Sigmoid colon (tissue), 7 donors: ENCODE measurements around the gene CRLF2. TPM values are rescaled to one million over a fixed set of nuclear protein-coding genes. Genes with fewer than 3 reads are reported as not detected.
A peak's percentile ranks its signal among the peaks of the same experiment; 100 is the strongest.

ENCODE experiments used
- DNase-seq: peaks from one replicate; pipeline ENCODE4 v3.0.0-alpha.2; 2019
- H3K27ac ChIP-seq, 4 donors: fragments of 200-600 bp; sonication (generic); one replicate each; pipeline ENCODE4 v1.5.1; 2016 to 2019; ENCODE audit warnings: mild to moderate bottlenecking in 1 of 4
- H3K27me3 ChIP-seq, 3 donors: fragments of 200-600 bp; sonication (generic); one replicate each; pipeline ENCODE4 v1.5.1; 2019; ENCODE audit warnings: mild to moderate bottlenecking in 1 of 3
- H3K36me3 ChIP-seq, 4 donors: fragments of 200-600 bp; sonication (generic); one replicate each; pipeline ENCODE4 v1.5.1; 2016 to 2019
- H3K4me1 ChIP-seq, 4 donors: fragments of 200-600 bp; sonication (generic); one replicate each; pipeline ENCODE4 v1.5.1; 2017 to 2019
- H3K4me3 ChIP-seq, 4 donors: fragments of 200-600 bp; sonication (generic); one replicate each; pipeline ENCODE4 v1.5.1; 2017 to 2019; ENCODE audit warnings: mild to moderate bottlenecking in 2 of 4, moderate library complexity in 1 of 4
- H3K9me3 ChIP-seq, 4 donors: fragments of 200-600 bp in 3 of 4; sonication (generic) in 3 of 4; one replicate each; pipeline versions ENCODE4 v1.5.1 to v1.6.1; 2013 to 2019
- EP300 ChIP-seq, 4 donors: sonication (generic); formaldehyde crosslinking; IDR thresholded peaks; one replicate each; pipeline ENCODE4 v1.6.1; 2017; ENCODE audit warnings: antibody characterized with exemption in 4 of 4
- POLR2A ChIP-seq, 2 donors: fragments of 450-650 bp; IDR thresholded peaks; one replicate each; pipeline ENCODE4 v1.6.1; 2016; ENCODE audit warnings: antibody characterized with exemption in 2 of 2, mild to moderate bottlenecking in 2 of 2, moderate library complexity in 2 of 2
- POLR2AphosphoS5 ChIP-seq, 4 donors: sonication (generic); formaldehyde crosslinking; IDR thresholded peaks; one replicate each; pipeline ENCODE4 v1.6.1; 2017; ENCODE audit warnings: antibody characterized with exemption in 4 of 4
- WGBS, 2 donors: extraction: QIAGEN DNeasy Blood & Tissue Kit; methylation state at CpG; one replicate each; pipeline ENCODE4 v1.1.7; 2013; 5-methylcytosine and 5-hydroxymethylcytosine counted together
- intact Hi-C: fragments of 100-400 bp; cut with DNase I; formaldehyde crosslinking; loops from one replicate; pipeline ENCODE4 v1.15.1; 2023
- polyA plus RNA-seq, 3 donors: library from polyadenylated mRNA; stranded (reverse); fragments of 200-250 nt; gene quantifications; one replicate each; pipeline ENCODE4 v1.2.3, GENCODE V29; 2013
- total RNA-seq, 4 donors: library from RNA; depleted of rRNA; stranded (reverse); fragments of >200 nt; gene quantifications; one replicate each; pipeline ENCODE4 v1.1.0, GENCODE V29; 2016
- TF ChIP-seq, protein P1 (sequence below), 4 experiments: fragments of 450-650 bp in 3 of 4; fragments of 200-600 bp in 1 of 4; IDR thresholded peaks; one replicate each; pipeline ENCODE4 v1.5.1; 2016 to 2019; ENCODE audit warnings: antibody characterized with exemption in 4 of 4, mild to moderate bottlenecking in 3 of 4, moderate library complexity in 2 of 4
- donor health status: healthy with polysubstance abuse.
- donor health status: Bipolar disorder and iron deficiency.
- donor health status: healthy.

The CRLF2 gene
- total and polyA plus RNA-seq, 7 donors, result 0.41 to 1.1 (median 0.74) TPM; not detected in 3

DNA sequence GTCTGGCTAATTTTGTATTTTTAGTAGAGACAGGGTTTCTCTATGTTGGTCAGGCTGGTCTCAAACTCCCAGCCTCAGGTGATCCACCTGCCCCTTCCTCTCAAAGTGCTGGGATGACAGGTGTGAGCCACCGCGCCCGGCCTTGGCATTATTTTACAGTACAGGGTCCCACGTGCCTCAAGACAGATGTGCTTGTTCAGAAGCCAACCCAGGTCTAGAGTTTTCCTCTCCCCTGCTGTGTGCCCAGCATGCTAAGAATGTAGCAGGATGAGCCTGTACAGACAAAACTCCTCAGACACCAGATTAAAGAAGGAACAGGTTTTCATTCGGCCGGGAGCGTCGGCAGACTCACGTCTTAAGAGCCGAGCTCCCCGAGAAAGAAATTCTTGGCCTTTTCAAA lies 42.2 kb downstream of the CRLF2 start:
- WGBS, 2 donors, result 77 to 84% methylated on average over 11 of the region's 11 CpGs
- peak; percentile 33 for DNase-seq

DNA sequence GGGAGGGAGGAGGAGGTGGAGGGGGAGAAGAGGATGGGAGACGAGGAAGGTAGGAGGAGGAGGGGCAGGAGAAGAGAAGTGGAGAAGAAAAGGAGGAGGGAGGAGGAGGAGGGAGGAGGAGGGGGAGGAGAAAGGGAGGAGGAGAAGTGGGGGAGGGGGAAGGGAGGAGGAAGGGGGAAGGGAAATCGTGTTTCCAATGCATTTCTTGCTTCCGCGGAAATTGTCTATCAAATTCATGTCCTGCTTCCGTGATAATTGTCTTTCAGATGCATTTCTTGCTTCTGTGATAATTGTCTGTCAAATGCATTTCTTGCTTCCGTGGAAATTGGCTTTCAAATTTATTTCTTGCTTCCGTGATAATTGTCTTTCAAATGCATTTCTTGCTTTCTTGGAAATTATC lies 43.3 kb downstream of the CRLF2 start:
- Histone ChIP-seq H3K9me3 (no peaks in the 10 kb centered on the region), H3K36me3 (no peaks in the 10 kb centered on the region), H3K4me1 (peaks cover 0 to 5% (median 0%) of the 10 kb centered on the region in 4 donors), H3K4me3 (no peak overlapping the region), H3K27ac (no peak overlapping the region), H3K27me3 (peaks cover 0 to 7% (median 5%) of the 10 kb centered on the region in 3 donors)
- intact Hi-C loops, result no loop called here
- 69% methylated on average over 7 of the region's 7 CpGs for WGBS, 2 donors
- TF ChIP-seq POLR2AphosphoS5 (IDR thresholded peaks at IDR 0.05) (no peak), POLR2A (IDR thresholded peaks at IDR 0.05) (no peak), EP300 (IDR thresholded peaks at IDR 0.05) (no peak)
- TF ChIP-seq, protein P1, sequence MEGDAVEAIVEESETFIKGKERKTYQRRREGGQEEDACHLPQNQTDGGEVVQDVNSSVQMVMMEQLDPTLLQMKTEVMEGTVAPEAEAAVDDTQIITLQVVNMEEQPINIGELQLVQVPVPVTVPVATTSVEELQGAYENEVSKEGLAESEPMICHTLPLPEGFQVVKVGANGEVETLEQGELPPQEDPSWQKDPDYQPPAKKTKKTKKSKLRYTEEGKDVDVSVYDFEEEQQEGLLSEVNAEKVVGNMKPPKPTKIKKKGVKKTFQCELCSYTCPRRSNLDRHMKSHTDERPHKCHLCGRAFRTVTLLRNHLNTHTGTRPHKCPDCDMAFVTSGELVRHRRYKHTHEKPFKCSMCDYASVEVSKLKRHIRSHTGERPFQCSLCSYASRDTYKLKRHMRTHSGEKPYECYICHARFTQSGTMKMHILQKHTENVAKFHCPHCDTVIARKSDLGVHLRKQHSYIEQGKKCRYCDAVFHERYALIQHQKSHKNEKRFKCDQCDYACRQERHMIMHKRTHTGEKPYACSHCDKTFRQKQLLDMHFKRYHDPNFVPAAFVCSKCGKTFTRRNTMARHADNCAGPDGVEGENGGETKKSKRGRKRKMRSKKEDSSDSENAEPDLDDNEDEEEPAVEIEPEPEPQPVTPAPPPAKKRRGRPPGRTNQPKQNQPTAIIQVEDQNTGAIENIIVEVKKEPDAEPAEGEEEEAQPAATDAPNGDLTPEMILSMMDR (IDR thresholded peaks at IDR 0.05), result no peak
- DNase-seq, result no peak

More for the DNA sequence above, 42.2 kb downstream of the CRLF2 start:
- Histone ChIP-seq H3K4me3 (no peak overlapping the region), H3K4me1 (peaks cover 0 to 5% (median 0%) of the 10 kb centered on the region in 4 donors), H3K36me3 (no peaks in the 10 kb centered on the region), H3K9me3 (no peaks in the 10 kb centered on the region), H3K27me3 (no peaks in the 10 kb centered on the region), H3K27ac (no peak overlapping the region)
- TF ChIP-seq POLR2AphosphoS5 (IDR thresholded peaks at IDR 0.05), result no peak
- no peak for TF ChIP-seq POLR2A (IDR thresholded peaks at IDR 0.05)
- TF ChIP-seq, protein P1 (IDR thresholded peaks at IDR 0.05), result no peak
- TF ChIP-seq EP300 (IDR thresholded peaks at IDR 0.05), result no peak
- intact Hi-C loops, result no loop called here

DNA sequence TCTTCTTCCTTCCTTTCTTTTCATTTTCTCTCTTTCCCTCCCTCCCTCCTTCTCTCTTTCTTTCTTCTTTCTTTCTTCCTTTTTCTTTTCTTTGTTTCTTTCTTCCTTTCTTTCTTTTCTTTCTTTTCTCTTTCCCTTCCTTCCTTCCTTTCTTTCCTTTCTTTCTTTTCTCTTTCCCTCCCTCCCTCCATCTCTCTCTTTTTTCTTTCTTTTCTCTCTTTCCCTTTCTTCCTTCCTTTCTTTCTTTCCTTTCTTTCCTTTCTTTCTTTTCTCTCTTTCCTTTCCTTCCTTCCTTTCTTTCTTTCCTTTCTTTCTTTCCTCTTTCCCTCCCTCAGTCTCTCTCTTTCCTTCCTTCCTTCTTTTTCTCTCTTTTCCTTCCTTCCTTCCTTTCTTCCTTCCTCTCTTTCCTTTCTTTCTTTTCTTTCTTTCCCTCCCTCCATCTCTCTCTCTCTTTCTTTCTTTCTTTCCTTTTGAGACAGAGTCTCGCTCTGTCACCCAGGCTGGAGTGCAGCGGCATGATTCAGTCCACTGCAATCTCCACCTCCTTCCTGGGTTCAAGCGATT lies 44.4 kb downstream of the CRLF2 start:
- Histone ChIP-seq H3K27me3 (peaks cover 0 to 13% (median 8%) of the 10 kb centered on the region in 3 donors), H3K4me3 (no peak overlapping the region), H3K9me3 (no peaks in the 10 kb centered on the region), H3K27ac (no peak overlapping the region), H3K4me1 (peaks cover 0 to 5% (median 0%) of the 10 kb centered on the region in 4 donors), H3K36me3 (no peaks in the 10 kb centered on the region)
- 94% methylated on average over 3 of the region's 3 CpGs for WGBS, 2 donors
- intact Hi-C loops, result no loop called here
- no peak for DNase-seq
- TF ChIP-seq POLR2AphosphoS5 (IDR thresholded peaks at IDR 0.05) (no peak), POLR2A (IDR thresholded peaks at IDR 0.05) (no peak), EP300 (IDR thresholded peaks at IDR 0.05) (no peak)
- TF ChIP-seq, protein P1 (IDR thresholded peaks at IDR 0.05), result no peak

DNA sequence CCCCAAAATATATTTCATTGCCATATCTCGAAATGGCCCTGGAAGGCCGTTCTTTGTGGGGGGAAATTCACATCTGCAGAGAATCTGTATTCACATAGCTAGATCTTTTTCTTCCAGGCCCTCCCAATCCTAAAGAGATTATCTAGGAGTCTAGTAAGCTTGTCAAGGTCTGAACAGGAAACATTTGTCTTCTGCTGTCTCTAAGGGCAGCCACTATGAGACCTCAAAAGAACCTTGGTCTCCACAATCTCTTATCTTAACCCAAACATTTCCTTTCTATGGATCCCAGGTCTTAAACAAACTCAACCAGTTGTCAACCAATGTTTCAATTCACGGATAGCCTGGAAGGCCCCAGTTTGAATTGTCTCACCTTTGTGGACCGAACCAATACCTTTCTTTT lies 45.0 kb downstream of the CRLF2 start:
- Histone ChIP-seq H3K27me3 (peaks cover 0 to 13% (median 8%) of the 10 kb centered on the region in 3 donors), H3K36me3 (no peaks in the 10 kb centered on the region), H3K4me1 (peaks cover 0 to 5% (median 0%) of the 10 kb centered on the region in 4 donors), H3K4me3 (no peak overlapping the region), H3K9me3 (no peaks in the 10 kb centered on the region), H3K27ac (no peak overlapping the region)
- intact Hi-C loops, result no loop called here
- TF ChIP-seq, protein P1 (IDR thresholded peaks at IDR 0.05), result no peak
- TF ChIP-seq EP300 (IDR thresholded peaks at IDR 0.05) (no peak), POLR2AphosphoS5 (IDR thresholded peaks at IDR 0.05) (no peak), POLR2A (IDR thresholded peaks at IDR 0.05) (no peak)
- 29 to 55% methylated on average over 4 of the region's 4 CpGs for WGBS, 2 donors
- no peak for DNase-seq
